Stomach smooth muscle (tissue), 2 donors: Measurements from ENCODE around the gene DPF3.

ENCODE experiments used
- H3K27ac ChIP-seq: one replicate; pipeline ENCODE4 v1.7.0; 2013; ENCODE audit warnings: mild to moderate bottlenecking, low read length, inconsistent platforms
- H3K27me3 ChIP-seq, 2 donors: one replicate each; pipeline ENCODE4 v1.7.0; 2013; ENCODE audit warnings: low read length in 2 of 2; ENCODE audit not compliant: insufficient read depth in 2 of 2, control insufficient read depth in 1 of 2
- H3K36me3 ChIP-seq, 2 donors: one replicate each; pipeline ENCODE4 v1.7.0; 2013; ENCODE audit warnings: low read length in 2 of 2; ENCODE audit not compliant: control insufficient read depth in 2 of 2, insufficient read depth in 2 of 2
- H3K4me1 ChIP-seq: one replicate; pipeline ENCODE4 v1.7.0; 2013; ENCODE audit warnings: low read length; ENCODE audit not compliant: control insufficient read depth, insufficient read depth
- H3K4me3 ChIP-seq, 2 donors: one replicate each; pipeline ENCODE4 v1.7.0; 2013; ENCODE audit warnings: low read length in 2 of 2
- H3K9ac ChIP-seq, 2 donors: one replicate each; pipeline ENCODE4 v1.7.0; 2013; ENCODE audit warnings: low read length in 2 of 2, mild to moderate bottlenecking in 1 of 2
- H3K9me3 ChIP-seq, 2 donors: one replicate each; pipeline ENCODE4 v1.7.0; 2013; ENCODE audit warnings: low read length in 2 of 2; ENCODE audit not compliant: control insufficient read depth in 2 of 2
- donor health status: healthy.
- donor health status: Pancreatic carcinoma.

The DPF3 gene

DNA sequence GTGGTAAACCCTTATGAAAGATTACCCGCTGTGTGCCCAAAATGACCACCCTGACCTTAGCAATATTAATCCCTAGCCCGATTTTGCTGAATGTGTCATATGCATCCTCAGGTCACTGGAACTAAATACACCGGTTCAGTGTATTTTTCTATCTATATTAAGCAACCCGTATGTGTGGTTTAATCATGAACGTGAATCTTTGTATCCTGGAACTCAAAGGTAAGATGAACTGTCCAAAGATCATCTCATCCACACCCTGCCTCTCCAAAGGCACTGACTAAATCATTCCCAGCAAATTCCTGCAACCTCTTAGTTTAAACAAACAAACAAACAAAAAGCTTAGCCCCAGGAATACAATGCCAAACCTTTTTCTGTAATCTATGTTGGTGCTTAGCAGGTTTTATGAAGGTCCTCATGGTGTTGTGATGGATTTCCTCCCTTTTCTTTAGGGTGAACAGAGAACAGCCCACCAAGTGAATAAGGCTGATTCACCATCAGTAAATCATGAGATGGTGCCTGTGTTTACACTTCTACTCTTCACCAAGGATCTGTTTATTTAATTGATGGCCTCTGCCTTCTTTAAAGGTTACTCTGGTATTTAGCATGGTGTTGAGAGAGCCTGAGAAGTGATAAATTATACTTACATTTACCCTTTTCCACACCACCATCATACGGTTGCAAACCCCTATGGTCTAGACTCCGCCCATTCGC lies 298.6 kb downstream of the DPF3 start:
- no peaks in the 10 kb centered on the region for H3K27me3 ChIP-seq
- no peaks in the 10 kb centered on the region for H3K4me1 ChIP-seq
- H3K9me3 ChIP-seq = no peaks in the 10 kb centered on the region
- no peak overlapping the region for H3K4me3 ChIP-seq
- H3K9ac ChIP-seq = no peak overlapping the region
- no peak overlapping the region for H3K27ac ChIP-seq
- H3K36me3 ChIP-seq = no peaks in the 10 kb centered on the region

GRCh38 chr14:72594099-72594901 lies 299.6 kb downstream of the DPF3 start:
- Histone ChIP-seq H3K4me3 (no peak overlapping the region), H3K27me3 (no peaks in the 10 kb centered on the region), H3K36me3 (no peaks in the 10 kb centered on the region), H3K9me3 (no peaks in the 10 kb centered on the region), H3K4me1 (no peaks in the 10 kb centered on the region), H3K27ac (no peak overlapping the region), H3K9ac (no peak overlapping the region)

DNA sequence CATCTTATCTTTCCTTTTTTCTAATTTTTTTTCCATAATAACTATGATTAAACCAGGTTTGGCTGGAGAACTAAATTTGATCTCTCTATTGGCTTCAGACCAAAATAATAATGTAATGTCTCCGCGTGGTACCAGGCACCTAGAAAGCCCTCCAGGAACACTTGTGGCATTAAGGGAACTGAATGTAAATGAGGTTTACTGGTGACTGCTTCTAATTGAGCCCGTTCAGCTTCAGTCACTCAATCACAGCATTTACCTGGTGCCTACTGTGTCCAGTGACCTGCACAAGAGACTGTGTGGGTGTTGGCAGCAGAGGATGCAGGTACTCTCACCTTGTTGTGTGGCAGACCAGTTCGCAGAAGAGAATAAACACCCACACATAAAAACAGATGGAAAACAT lies 302.5 kb downstream of the DPF3 start:
- H3K36me3 ChIP-seq = no peaks in the 10 kb centered on the region
- H3K4me3 ChIP-seq = no peak overlapping the region
- H3K9ac ChIP-seq = no peak overlapping the region
- no peaks in the 10 kb centered on the region for H3K4me1 ChIP-seq
- no peak overlapping the region for H3K27ac ChIP-seq
- H3K9me3 ChIP-seq = no peaks in the 10 kb centered on the region
- no peaks in the 10 kb centered on the region for H3K27me3 ChIP-seq

DNA sequence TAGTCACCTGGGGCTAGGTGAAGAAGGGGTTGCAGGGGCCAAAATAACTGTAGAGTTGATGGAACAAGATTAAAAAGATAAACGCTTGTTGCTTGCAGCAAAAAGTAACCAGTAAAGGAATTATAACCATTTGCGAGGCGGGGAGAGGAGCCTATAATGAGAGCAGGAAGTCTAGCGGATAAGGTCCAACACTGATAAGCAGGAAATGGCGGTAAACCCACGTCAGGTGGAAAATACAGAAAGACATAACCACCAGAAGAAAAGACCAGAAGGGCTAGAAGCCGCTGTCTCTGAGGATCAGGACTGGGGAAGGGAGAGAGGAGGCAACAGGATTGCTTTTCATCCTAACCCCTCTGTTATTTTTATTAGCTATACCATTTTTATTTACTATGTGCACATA lies 303.3 kb downstream of the DPF3 start:
- no peaks in the 10 kb centered on the region for H3K36me3 ChIP-seq
- no peak overlapping the region for H3K27ac ChIP-seq
- H3K4me1 ChIP-seq = no peaks in the 10 kb centered on the region
- H3K4me3 ChIP-seq = no peak overlapping the region
- H3K9ac ChIP-seq = no peak overlapping the region
- no peaks in the 10 kb centered on the region for H3K9me3 ChIP-seq
- H3K27me3 ChIP-seq = no peaks in the 10 kb centered on the region

- H3K4me1 ChIP-seq = no peaks in the 10 kb centered on the region
- no peaks in the 10 kb centered on the region for H3K36me3 ChIP-seq
- no peak overlapping the region for H3K27ac ChIP-seq
- H3K27me3 ChIP-seq = no peaks in the 10 kb centered on the region
- H3K4me3 ChIP-seq = no peak overlapping the region
- H3K9me3 ChIP-seq = no peaks in the 10 kb centered on the region
- H3K9ac ChIP-seq = no peak overlapping the region
These were observed 304.2 kb downstream of the DPF3 start for GRCh38 chr14:72589652-72590051.

GRCh38 chr14:72588521-72588920 lies 305.4 kb downstream of the DPF3 start:
- Histone ChIP-seq H3K27ac (no peak overlapping the region), H3K27me3 (no peaks in the 10 kb centered on the region), H3K4me1 (no peaks in the 10 kb centered on the region), H3K4me3 (no peak overlapping the region), H3K9ac (no peak overlapping the region), H3K36me3 (no peaks in the 10 kb centered on the region), H3K9me3 (no peaks in the 10 kb centered on the region)

- H3K9ac ChIP-seq = no peak overlapping the region
- H3K27me3 ChIP-seq = no peaks in the 10 kb centered on the region
- no peaks in the 10 kb centered on the region for H3K9me3 ChIP-seq
- H3K36me3 ChIP-seq = no peaks in the 10 kb centered on the region
- no peaks in the 10 kb centered on the region for H3K4me1 ChIP-seq
- no peak overlapping the region for H3K27ac ChIP-seq
- no peak overlapping the region for H3K4me3 ChIP-seq
These were observed 310.3 kb downstream of the DPF3 start for GRCh38 chr14:72583316-72584272.

- no peaks in the 10 kb centered on the region for H3K27me3 ChIP-seq
- H3K9me3 ChIP-seq = no peaks in the 10 kb centered on the region
- H3K4me3 ChIP-seq = no peak overlapping the region
- no peak overlapping the region for H3K9ac ChIP-seq
- H3K36me3 ChIP-seq = no peaks in the 10 kb centered on the region
- no peak overlapping the region for H3K27ac ChIP-seq
- no peaks in the 10 kb centered on the region for H3K4me1 ChIP-seq
These were observed 311.3 kb downstream of the DPF3 start for GRCh38 chr14:72582582-72582981.

GRCh38 chr14:72578514-72578913 lies 315.4 kb downstream of the DPF3 start:
- H3K36me3 ChIP-seq = no peaks in the 10 kb centered on the region
- no peak overlapping the region for H3K4me3 ChIP-seq
- peaks cover 2% of the 10 kb centered on the region for H3K4me1 ChIP-seq
- H3K27ac ChIP-seq = no peak overlapping the region
- H3K27me3 ChIP-seq = peaks cover 0 to 5% of the 10 kb centered on the region in 2 donors
- no peak overlapping the region for H3K9ac ChIP-seq
- H3K9me3 ChIP-seq = no peaks in the 10 kb centered on the region

DNA sequence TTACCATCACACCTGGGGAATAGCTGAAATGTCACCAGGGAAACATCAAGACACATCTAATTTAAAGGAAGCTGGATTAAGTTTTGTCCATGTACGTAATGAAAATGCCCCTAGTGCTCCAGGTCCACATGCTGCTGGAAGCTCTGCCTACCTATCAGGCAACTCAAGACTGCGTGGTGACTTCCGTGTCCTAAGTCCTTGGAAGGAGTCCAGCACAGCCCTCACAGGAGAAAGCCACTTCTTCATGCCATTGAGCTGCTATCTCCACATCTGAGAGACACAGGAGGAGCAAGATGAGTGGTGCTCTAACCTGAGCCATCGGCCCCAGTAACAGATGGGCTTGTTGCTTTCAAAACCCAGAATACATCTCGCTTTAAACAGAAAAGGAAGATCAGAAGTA lies 316.4 kb downstream of the DPF3 start:
- H3K27ac ChIP-seq = no peak overlapping the region
- peaks cover 2% of the 10 kb centered on the region for H3K4me1 ChIP-seq
- peaks cover 0 to 5% of the 10 kb centered on the region in 2 donors for H3K27me3 ChIP-seq
- H3K9me3 ChIP-seq = no peaks in the 10 kb centered on the region
- no peak overlapping the region for H3K4me3 ChIP-seq
- no peaks in the 10 kb centered on the region for H3K36me3 ChIP-seq
- H3K9ac ChIP-seq = no peak overlapping the region
